NCI-H82 (cell line): ENCODE measurements around the gene GRP.

Experiments used
- DNase-seq: peaks from one replicate; lab custom pipeline; 2025; lab: John Stamatoyannopoulos, UW

The GRP gene

GRCh38 chr18:59267503-59268126, 47.7 kb downstream of the GRP start:
- DNase-seq = peak; percentile 29

DNA sequence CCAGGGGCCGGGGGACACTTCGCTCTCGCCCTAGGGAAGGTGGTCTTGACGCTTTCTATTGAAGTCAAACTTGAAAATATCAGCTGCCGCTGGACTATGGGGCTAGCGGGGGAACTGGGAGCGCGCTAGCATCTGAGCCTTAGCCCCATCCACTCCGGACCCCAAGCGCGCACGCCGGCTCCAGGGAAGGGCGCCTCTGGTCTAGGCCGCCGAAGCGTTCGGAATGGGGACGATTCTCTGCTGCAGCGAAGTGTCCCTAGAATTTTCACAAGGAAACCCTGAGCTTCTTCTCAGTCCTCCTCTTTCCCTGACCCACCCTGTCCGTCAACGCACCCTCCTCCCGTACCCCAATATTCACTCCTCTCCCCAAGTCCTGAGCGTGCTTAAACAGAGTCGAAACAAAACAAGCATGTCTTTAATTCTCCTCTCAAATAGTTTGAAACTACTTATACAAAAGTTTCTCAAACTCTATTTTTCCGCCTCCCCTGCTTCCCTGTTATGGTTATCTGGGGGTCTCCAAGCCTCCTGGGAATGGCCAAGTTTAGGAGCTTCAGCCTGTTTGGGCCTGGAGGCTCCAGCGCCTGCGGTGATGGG, 48.3 kb downstream of the GRP start:
- no peak for DNase-seq

- DNase-seq = peak; percentile 76
Observed at GRCh38 chr18:59268721-59269562, 49.0 kb downstream of the GRP start.

DNA sequence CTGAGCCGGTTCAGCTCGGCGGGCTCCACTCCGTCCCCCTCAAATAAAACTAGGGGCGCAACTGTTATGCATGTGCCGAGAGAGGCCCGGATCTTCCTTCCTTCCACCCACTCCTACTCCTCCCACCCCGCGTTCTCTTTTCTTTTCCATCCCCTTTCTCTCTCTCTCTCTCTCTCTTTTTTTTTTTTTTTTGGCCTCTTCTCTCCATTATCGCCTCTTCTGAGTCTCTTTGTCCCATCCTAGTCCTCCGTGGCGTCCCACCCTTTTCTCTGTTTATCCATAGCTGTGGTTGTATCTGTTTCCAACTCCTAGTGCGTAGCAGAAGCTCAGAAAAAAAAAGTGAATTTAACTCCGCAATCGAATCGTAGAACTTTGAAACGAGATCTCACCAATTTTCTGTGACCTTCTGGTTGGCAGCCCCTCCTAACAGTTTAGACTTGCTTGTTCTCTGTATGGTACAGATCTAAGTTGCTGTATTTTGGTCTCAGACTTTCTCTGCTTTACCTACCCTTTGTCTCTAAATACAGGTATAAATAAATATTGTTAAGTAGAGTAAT, 49.7 kb downstream of the GRP start:
- DNase-seq = no peak

GRCh38 chr18:59270689-59271257, 50.8 kb downstream of the GRP start:
- DNase-seq = peak; percentile 23

DNA sequence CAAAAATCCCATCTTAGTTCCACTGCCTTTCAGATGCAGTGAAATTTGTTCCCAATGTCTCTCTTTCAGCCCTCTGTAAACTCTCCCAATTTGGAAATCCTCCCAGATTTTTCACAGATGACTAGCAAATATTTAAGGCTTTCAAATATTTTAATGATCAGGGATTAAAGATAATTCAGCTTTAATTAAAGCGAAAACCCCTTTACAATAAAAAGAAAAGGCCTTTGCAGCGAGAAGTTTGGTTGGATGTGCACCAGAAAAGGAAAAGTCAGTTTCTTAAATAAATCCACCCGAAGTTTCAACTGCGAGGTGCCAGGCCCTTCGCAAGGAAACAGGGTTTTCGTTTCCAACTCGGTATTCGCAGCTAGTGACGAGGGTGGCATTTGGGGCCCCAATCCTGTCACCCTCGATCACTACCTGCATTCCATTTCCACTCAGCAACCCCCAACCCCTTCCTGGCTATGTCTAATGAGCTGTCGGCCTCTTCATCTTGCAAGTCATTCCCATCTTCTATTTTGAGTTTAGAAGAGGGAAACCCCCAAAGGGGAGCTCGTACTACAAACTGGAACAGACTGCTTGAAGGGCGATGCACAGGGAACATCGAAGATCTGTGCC, 51.8 kb downstream of the GRP start:
- no peak for DNase-seq

- DNase-seq = no peak
Observed at GRCh38 chr18:59272221-59272888, 52.4 kb downstream of the GRP start.

DNA sequence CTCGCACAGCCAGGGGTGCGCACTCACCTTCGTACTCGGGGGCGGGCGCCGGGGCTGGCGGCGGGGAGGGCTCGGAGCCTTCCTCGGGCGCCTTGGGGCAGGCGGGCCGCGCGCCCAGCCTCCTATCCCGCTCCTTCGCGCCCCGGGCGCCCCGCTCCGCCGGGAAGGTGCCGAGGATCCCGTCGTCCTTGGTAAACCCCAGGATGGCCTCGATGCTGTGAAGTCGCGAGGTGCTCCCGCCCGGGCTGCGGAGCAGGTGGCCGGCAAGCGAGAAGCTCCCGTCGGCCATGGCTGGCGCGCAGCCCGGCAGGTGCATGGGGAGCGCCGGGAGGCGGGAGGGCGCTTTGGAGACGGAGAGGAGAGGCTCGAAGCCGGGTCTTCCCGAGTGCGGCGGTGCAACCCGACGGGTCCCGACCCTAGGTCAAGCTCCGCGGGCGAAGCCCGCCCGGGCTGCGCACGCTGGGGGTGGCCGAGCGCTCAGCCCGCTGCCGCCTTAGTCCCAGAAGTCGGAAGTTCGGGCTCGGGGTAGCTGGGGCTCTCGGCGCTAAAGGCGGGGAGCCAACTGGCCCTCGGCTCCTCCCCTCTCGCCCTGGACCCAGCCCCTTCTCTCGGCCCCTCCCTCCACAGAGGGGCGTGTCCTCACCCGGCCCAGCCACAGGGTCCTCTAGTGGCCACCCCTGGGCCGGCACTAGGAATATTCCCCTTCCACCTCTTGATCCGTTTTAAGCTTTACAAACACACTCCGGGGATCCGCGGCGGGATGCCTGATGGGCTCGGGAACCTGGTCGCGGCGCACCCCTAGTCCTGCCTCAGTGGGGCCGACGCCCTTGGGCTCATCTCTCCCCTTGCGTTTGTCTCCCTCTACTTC, 53.2 kb downstream of the GRP start, which contains the start of gene RAX:
TSS of gene RAX (minus strand) at position 564 of the 868 bp plus-strand sequence. CDS start at position 316, 248 bp downstream.
- DNase-seq = peak; percentile 87

- DNase-seq = no peak
Observed at GRCh38 chr18:59273759-59274532, 54.0 kb downstream of the GRP start.

DNA sequence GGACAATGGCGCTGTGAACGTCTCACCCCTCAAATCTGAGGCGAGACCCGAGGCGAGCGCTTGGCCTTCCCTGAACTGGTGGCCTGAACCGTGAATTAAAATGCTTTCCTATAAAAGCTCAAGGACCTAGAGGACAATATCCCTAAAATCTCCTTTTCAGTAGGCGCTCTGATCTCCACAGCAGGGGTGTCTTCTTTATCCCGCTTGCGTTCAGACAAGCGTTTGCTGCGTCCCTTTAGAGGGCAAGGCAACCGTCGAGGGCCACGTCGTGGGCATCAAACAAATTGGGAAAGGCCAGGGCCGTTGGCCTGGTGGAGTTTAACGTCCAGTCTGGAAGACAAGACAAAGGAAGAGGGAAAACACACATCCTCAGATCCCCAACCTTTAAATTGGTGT, 54.6 kb downstream of the GRP start:
- no peak for DNase-seq

- DNase-seq = peak; percentile 52
Observed at GRCh38 chr18:59275406-59275949, 55.5 kb downstream of the GRP start.

DNA sequence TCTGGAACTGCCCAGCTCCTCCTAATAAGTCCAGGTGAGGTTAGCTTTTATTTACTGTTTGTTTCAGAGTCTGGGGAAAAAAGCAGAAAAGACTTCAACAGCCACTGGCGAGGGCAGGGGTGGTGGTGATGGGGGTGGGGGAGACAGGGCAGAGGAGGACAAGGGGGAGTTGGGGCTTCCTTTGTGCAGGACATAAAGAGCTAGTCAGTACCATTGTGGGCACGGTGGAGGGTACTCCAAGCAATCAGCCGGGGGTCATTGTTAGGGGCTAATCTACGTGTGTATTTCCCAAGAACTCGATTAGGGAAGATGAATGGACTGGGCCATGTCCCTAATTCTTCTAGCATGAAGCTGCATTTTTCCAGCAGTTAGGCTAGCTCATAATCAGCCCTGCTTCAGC, 56.1 kb downstream of the GRP start:
- DNase-seq = no peak

- no peak for DNase-seq
Observed at GRCh38 chr18:59278793-59279192, 58.8 kb downstream of the GRP start.

DNA sequence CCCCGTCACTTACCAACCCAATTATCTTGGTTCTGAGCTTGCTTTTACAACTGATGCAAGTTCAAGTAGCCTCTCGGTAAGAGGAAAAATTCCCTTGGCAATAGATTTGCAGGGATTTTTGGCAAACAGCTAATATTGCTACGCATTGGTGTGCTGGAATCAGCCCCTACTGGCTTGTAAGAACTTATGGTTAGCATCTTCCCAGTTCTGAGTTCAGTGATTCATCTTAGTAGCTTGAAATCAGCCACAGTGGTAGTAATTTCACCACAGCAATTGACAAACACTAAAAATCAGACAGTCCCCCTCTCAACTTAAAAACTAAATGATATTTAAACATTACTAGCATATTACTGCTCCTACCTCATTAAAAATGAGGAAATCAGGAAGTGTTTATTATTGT, 59.2 kb downstream of the GRP start:
- DNase-seq = peak; percentile 33

- DNase-seq = peak; percentile 94
Observed at GRCh38 chr18:59279722-59280121, 59.8 kb downstream of the GRP start.
